EH (cell line): Measurements from ENCODE around the gene CDH13.

Experiments used
- DNase-seq: peaks from one replicate; pipeline ENCODE4 v3.0.0-alpha.2; 2015; ENCODE audit warnings: low read depth

CDH13 gene

GRCh38 chr16:83185902-83186301, 559.1 kb downstream of the CDH13 start:
- DNase-seq = no peak

- peak; percentile 87 for DNase-seq
Observed at GRCh38 chr16:83187405-83187804, 560.6 kb downstream of the CDH13 start.

- no peak for DNase-seq
Observed at GRCh38 chr16:83196796-83197195, 570.0 kb downstream of the CDH13 start.

- DNase-seq = no peak
Observed at GRCh38 chr16:83197450-83197849, 570.7 kb downstream of the CDH13 start.

- DNase-seq = no peak
Observed at GRCh38 chr16:83198977-83199376, 572.2 kb downstream of the CDH13 start.

- peak; percentile 17 for DNase-seq
Observed at GRCh38 chr16:83200005-83200779, 573.4 kb downstream of the CDH13 start.

GRCh38 chr16:83201748-83202147, 575.0 kb downstream of the CDH13 start:
- no peak for DNase-seq

- no peak for DNase-seq
Observed at GRCh38 chr16:83205896-83206295, 579.1 kb downstream of the CDH13 start.

- peak; percentile 44 for DNase-seq
Observed at GRCh38 chr16:83206426-83206825, 579.7 kb downstream of the CDH13 start.

GRCh38 chr16:83211711-83212110, 584.9 kb downstream of the CDH13 start:
- no peak for DNase-seq

GRCh38 chr16:83212301-83212841, 585.6 kb downstream of the CDH13 start:
- DNase-seq = no peak

GRCh38 chr16:83214671-83215070, 587.9 kb downstream of the CDH13 start:
- DNase-seq = no peak

- peak; percentile 43 for DNase-seq
Observed at GRCh38 chr16:83215406-83216001, 588.7 kb downstream of the CDH13 start.

GRCh38 chr16:83219285-83219684, 592.5 kb downstream of the CDH13 start:
- no peak for DNase-seq

GRCh38 chr16:83220066-83220465, 593.3 kb downstream of the CDH13 start:
- DNase-seq = no peak

GRCh38 chr16:83224642-83225041, 597.9 kb downstream of the CDH13 start:
- DNase-seq = no peak

GRCh38 chr16:83227336-83227735, 600.6 kb downstream of the CDH13 start:
- no peak for DNase-seq

- DNase-seq = peak; percentile 32
Observed at GRCh38 chr16:83231729-83232128, 605.0 kb downstream of the CDH13 start.

GRCh38 chr16:83233153-83233552, 606.4 kb downstream of the CDH13 start:
- DNase-seq = peak; percentile 23

- no peak for DNase-seq
Observed at GRCh38 chr16:83238949-83239691, 612.4 kb downstream of the CDH13 start.

- no peak for DNase-seq
Observed at GRCh38 chr16:83244057-83244456, 617.3 kb downstream of the CDH13 start.

- DNase-seq = peak; percentile 56
Observed at GRCh38 chr16:83245061-83245460, 618.3 kb downstream of the CDH13 start.
